Kidney capillary endothelial cell (primary cell): ENCODE data around the gene CXXC1.
"Not testable (repeated sequence)": the region's sequence is repeated elsewhere in the genome, so short reads cannot be mapped to it uniquely, and the experiment has no call there.

Experiments used
- DNase-seq: peaks from one replicate; pipeline ENCODE4 v3.0.0-alpha.2; 2018; ENCODE audit warnings: low spot score

CXXC1 gene

DNA sequence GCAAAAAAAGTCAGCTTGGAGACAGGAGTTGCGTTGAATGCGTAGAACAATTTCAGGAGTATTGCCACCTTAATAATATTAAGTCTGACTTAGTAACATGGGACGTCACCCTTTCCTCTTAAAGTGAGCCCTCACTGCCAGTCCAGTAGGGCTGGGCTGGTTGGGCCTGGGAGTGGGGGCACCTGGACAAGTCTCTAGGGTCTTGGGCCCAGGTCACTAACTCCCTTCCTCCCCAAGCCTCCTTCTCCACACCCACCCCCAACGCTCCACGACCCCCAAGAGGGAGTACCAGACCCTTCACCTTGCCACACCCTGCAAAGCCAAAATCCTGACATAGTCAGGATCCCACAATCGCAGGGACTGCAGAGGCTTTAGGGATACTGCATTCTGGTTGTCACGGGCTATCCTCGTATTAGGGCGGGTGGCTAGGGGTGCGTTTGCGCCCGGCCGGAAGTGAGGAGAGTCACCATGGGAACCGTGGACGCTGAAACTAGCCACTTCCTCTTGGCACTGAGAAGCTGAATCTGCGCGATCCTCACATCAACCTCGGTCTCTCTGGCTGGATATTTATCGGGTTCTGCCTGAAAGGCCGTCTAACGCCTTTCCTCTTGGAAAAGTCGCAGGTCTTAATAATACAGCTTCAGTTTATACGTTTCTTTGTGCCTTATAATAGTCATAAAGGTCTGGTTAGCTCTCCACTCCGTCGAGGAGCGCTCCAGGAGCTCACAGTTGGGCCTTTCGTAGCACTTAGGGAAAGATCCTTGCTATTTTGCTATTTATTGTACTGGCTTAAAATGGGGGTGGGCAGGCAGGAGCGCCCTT lies 10.3 kb upstream of the CXXC1 start:
- DNase-seq, result peak; percentile 36

GRCh38 chr18:50293039-50293438 lies 5.5 kb upstream of the CXXC1 start:
- no peak for DNase-seq

GRCh38 chr18:50289108-50289443 lies 1.6 kb upstream of the CXXC1 start:
- no peak for DNase-seq

- DNase-seq, result not testable (repeated sequence)
These were observed 1.0 kb upstream of the CXXC1 start for GRCh38 chr18:50288348-50289107.

DNA sequence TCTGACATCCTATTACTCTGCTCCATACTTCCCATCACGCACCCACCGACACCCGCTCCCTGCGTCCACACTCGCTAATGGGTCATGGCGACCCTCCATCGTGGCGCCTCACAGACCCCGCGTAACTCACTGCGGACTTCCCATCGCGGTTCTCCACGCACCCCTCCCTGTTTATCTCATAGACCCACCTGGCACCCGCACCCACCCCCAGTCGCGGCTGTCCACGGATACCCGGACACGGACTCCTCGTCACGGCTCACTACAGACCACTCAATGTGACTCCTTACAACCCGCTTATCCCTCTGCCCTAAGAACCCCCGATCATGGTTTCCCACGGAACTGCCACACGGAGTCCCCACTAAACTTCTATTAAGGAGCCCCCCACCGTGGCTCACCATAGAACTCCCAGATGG lies 458 bp downstream of the CXXC1 start:
- DNase-seq, result no peak

DNA sequence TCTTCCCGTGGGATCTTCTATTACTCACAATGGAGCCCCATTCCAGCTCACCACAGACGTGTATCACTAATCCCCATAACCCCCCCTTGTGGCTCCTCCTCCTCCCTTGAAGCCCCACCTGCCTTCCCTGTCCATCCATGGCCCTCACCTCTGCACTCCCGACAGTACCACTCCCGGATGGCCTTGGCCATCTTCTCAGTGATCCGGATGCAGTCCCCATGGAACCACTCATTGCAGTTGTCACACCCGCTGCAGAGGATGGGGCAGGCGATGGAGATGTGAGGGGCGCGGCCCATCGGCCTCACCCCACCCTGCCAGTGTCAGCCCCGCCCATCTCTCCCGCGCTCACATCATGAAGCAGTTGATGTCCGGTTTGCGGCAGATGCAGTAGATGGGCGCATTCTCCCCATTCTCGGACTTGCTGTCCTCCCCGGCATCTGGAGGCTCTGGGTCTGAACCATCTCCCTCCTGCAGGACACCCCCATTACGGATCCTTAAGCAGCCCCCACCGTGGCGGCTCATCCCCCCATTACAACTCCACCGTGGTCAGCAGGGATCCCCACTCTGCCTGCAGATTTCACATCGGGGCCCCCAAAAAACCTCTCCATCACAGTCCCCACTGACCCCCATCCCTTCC lies 983 bp downstream of the CXXC1 start:
- no peak for DNase-seq

- no peak for DNase-seq
These were observed 1.7 kb downstream of the CXXC1 start for GRCh38 chr18:50285631-50286321.

GRCh38 chr18:50285071-50285470 lies 2.4 kb downstream of the CXXC1 start:
- DNase-seq, result no peak

DNA sequence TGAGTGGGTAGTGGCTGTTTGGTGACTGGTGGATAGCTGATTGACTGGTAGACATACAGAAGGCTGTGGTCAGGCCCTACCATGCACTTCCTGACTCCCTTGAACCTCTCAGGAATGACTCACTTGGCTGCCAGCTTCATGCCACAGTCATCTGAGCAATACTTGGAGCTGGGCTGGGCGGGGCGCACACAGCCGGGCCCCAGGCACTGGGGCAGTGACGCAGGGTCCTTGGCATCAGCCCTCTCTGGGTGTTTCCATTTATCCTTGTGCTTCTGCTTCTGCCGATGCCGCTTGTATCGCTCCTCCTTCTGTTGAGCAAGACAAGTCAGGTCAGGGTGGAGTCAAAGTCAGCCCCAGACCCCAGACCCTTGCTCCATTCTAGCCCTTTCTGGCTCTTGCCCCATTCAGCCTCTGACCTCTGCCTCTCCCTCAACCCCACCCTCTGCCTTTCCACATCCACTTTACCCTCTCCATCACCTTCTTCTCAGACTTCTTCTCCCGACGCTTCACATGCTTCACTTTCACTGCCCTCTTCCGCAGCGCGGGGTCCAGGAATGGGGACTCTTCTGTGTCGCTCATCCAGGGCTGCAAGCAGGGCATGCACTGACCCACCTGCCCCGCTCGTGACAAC lies 3.1 kb downstream of the CXXC1 start:
- DNase-seq, result no peak

DNA sequence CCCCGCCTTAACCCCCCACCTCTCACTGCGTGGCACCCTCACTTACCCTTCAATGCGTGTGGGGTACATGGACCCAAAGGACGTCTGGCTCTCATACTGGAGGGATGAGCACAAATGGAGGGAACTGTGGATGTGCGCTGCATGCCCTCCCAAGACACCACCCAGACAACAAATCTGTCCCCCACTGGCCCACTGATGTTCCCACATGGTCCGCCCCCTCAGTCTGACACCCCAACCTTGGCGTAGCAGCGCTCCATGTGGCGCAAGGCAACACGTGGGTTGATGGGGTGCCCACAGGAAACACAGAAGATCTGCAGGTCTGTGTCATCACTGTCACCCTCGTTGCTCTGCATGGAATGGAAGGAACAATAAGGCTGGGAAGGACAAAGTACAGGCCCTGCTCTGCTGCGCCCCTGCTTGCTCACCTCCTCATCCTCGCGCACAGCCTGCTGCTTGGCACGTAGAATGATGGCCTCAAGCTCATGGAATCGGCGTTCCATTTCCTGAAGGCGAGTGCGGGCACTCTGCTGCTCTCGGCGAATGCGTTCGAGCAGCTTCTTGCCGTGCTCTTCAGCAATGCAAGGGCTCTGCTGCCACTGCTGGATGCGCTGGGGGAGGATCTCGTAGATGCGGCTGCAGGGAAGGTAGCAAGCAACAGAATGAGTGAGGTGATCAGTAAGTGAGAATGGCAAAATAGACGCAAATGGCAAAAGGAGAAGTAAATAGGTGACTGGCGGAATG lies 3.9 kb downstream of the CXXC1 start:
- DNase-seq, result no peak

- DNase-seq, result no peak
These were observed 4.8 kb downstream of the CXXC1 start for GRCh38 chr18:50282521-50283335.

- no peak for DNase-seq
These were observed 5.4 kb downstream of the CXXC1 start for GRCh38 chr18:50281972-50282520.

GRCh38 chr18:50281295-50281971 lies 6.1 kb downstream of the CXXC1 start, which contains the start of gene MBD1:
MBD1 (minus strand) TSS chr18:50281523; CDS start chr18:50279992, 1,531 bp downstream.
- DNase-seq, result peak; percentile 96

DNA sequence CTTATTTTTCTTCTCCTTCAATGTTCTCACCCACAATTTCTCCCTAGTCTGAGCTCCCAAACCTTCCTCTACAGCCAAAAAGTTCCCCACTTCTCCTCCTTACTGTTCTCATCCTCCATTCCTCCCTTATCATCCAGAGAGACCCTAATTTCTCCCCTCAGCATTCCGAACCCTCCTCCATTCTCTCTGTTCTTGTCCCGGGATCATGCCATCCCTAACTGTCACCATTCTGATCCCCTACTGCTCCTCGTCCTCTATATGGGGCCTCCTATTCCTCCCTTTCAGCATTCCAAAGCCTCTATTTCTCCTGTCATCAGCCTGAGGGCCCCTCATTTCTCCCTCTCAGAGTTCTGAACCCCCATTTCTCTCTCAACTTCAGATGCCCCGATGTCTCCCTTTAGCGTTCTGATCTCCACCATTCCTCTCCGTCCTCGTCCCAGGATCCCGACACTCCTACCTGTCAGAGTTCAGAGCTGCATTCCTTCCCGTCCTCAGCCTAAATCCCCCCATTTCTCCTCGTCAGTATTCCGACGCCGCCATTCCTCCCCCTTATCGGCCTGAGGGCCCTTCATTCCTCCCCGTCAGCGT lies 6.7 kb downstream of the CXXC1 start:
- DNase-seq, result no peak

DNA sequence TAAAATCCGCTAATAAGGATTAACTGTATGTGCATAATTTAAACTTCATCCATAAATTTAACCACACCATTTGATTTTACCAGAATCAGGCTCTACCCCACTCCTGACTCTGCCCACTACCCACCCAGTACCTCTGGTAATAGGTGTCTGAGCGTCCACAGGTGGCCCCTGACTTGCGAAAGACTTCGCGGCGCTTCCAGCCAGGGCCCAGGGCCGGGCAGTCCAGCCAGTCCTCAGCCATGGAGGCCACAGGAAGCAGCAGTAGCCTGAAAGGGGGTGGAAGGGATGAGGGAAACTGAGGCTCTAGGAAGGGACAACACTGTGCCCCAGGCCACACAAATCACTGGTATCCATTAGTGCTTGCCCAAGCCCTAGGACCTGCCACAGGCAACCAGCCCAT lies 7.7 kb downstream of the CXXC1 start:
- no peak for DNase-seq

DNA sequence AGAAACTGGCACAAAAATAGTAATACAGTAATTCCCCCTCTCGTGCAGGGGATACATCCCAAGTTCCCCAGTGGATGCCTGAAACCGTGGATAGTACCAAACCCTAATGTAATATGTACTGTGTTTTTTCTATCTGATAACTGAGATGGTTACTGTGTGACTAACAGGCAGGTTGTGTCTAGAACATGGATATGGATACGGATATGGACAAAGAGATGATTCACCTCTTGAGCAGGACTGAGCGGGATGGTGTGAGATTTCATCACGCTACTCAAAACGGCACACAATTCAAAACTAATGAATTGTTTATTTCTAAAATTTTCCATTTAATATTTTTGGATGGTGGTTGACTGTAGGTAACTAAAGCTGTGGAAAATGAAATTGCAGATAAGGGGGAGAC lies 9.6 kb downstream of the CXXC1 start:
- DNase-seq, result no peak

DNA sequence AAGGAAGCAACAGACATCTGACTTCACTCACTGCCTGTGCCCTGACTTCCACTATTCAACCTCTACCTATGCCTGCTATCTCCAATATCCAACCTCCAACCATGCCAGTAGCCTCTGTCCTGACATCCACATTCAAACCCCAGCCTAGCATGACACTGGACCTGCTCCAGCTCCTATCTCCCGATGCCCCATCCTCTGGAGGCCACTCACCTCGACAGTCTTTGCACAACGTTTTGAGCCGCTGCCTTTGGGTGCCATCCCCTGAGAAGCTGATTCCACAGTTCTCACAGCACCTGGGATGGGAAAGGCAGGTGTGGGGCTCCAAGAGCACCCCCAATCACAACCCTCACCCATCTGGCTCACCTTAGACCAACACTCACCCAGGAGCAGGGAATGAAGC lies 11.0 kb downstream of the CXXC1 start:
- DNase-seq, result no peak

DNA sequence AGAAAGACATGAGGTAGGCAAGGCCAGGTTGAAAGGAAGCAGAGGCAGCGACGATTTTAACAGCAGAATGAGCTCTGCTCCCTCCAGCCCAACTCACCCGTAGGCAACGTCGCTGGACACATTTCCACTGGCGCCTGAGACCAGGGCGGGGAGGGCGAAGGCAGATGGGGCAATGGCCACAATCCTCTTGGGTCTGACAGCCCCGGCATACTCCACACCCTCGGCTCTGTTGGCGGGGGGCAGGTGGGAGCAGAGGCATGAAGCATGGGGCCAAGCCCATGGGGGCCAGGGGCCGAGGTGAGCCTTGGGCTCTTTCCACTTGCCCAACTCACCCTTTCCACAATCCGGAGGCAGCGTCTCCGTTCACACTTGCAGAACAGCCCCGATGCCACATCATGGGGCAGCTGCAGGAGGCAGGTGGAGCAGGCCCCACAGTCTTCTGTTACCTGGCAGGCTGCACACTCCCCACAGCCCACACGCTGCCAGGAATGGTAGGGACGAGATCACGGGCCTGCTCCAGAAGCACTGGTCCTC lies 11.9 kb downstream of the CXXC1 start:
- DNase-seq, result no peak

- no peak for DNase-seq
These were observed 12.6 kb downstream of the CXXC1 start for GRCh38 chr18:50274941-50275340.
